HCT116 (cell line): ENCODE data around the gene EVI5L. TPM values are rescaled to one million over a fixed set of nuclear protein-coding genes. Genes with fewer than 3 reads are reported as not detected.

Source experiments
- ATAC-seq: fragments of 200-7000 bp; cut with Tn5 transposase; 2 replicates; pipeline ENCODE4 v1.9.1; 2020; ENCODE audit warnings: mild to moderate bottlenecking, moderate library complexity
- BruUV-seq: library from RNA; stranded (reverse); fragments of 400-500 nt; replicated peaks from 2 replicates; lab custom pipeline; 2021; lab: Mats Ljungman, UMichigan
- CTCF ChIA-PET: fragments of 300-600 bp; sonication (Branson Sonifier 250); formaldehyde crosslinking; loops from one replicate; lab custom pipeline; 2021; ENCODE audit warnings: antibody characterized with exemption; lab: Charles Lee
- POLR2A ChIA-PET: fragments of 300-600, 350-600 bp; sonication (Branson Sonifier 250); formaldehyde crosslinking; loops from one replicate; lab custom pipeline; 2021; ENCODE audit warnings: antibody characterized with exemption; lab: Charles Lee
- RAD21 ChIA-PET, 2 experiments: fragments of 300-600 bp; sonication (Branson Sonifier 250); formaldehyde crosslinking; loops; one replicate each; lab custom pipeline; 2023; ENCODE audit warnings: low total read pairs in 2 of 2; ENCODE audit not compliant: uncharacterized antibody in 2 of 2, unreplicated experiment in 2 of 2, low non-redundant PET in 1 of 2; lab: Charles Lee
- DNase-seq: peaks from one replicate; pipeline ENCODE4 v3.0.0-alpha.2; 2010; ENCODE audit warnings: low read depth, low spot score
- H2AFZ ChIP-seq: fragments of 200-600 bp; shearing (Covaris generic), sonication (generic); 2 replicates; pipeline ENCODE4 v1.6.1; 2017; ENCODE audit warnings: low read depth, mixed run types, mixed read lengths, antibody characterized with exemption, low read length; ENCODE audit not compliant: poor library complexity, severe bottlenecking
- H3K27ac ChIP-seq: 2 replicates; pipeline ENCODE4 v1.5.1; 2012; ENCODE audit warnings: low read depth, low read length
- H3K27me3 ChIP-seq: fragments of 200-600 bp; sonication (generic); 2 replicates; pipeline ENCODE4 v1.6.1; 2016; ENCODE audit warnings: mixed run types, low read length, mixed read lengths; ENCODE audit not compliant: insufficient read depth
- H3K36me3 ChIP-seq, 2 experiments: fragments of 200-500 bp in 1 of 2; fragments of 200-600 bp in 1 of 2; sonication (Bioruptor generic) in 1 of 2; sonication (generic) in 1 of 2; 2 replicates each; pipeline versions ENCODE4 v1.5.1 to v1.6.1; 2014 to 2016; ENCODE audit warnings: low read length in 2 of 2, inconsistent platforms in 1 of 2, mixed read lengths in 1 of 2, mixed run types in 1 of 2; ENCODE audit not compliant: insufficient read depth in 2 of 2, control insufficient read depth in 1 of 2
- H3K4me1 ChIP-seq, 2 experiments: fragments of 200-600 bp in 1 of 2; sonication (generic) in 1 of 2; 2 replicates each; pipeline versions ENCODE4 v1.5.1 to v1.6.1; 2012 to 2017; ENCODE audit warnings: low read length in 2 of 2, inconsistent platforms in 1 of 2, mild to moderate bottlenecking in 1 of 2, mixed read lengths in 1 of 2, mixed run types in 1 of 2, moderate library complexity in 1 of 2; ENCODE audit not compliant: insufficient read depth in 2 of 2, control insufficient read depth in 1 of 2
- H3K4me2 ChIP-seq: fragments of 200-600 bp; sonication (generic); 2 replicates; pipeline ENCODE4 v1.6.1; 2017; ENCODE audit warnings: mixed run types, low read length, mixed read lengths
- H3K4me3 ChIP-seq, 2 experiments: fragments of 200-600 bp in 1 of 2; sonication (generic) in 1 of 2; replicated peaks in 1 of 2; 2 replicates each; pipeline ENCODE4 v1.5.1; 2011 to 2016; ENCODE audit warnings: low read length in 2 of 2, control low read depth in 1 of 2, low read depth in 1 of 2, mild to moderate bottlenecking in 1 of 2, mixed read lengths in 1 of 2, mixed run types in 1 of 2
- H3K79me2 ChIP-seq: fragments of 200-600 bp; sonication (generic); 2 replicates; pipeline ENCODE4 v1.6.1; 2017; ENCODE audit warnings: mild to moderate bottlenecking, mixed run types, low read length, moderate library complexity, mixed read lengths; ENCODE audit not compliant: insufficient read depth
- H3K9ac ChIP-seq: fragments of 200-600 bp; sonication (generic); 2 replicates; pipeline ENCODE4 v1.6.1; 2016; ENCODE audit warnings: low read length, mixed read lengths
- H3K9me2 ChIP-seq: fragments of 200-600 bp; sonication (generic), shearing (Covaris generic); 2 replicates; pipeline ENCODE4 v1.6.1; 2017; ENCODE audit warnings: mixed run types, mild to moderate bottlenecking, moderate library complexity; ENCODE audit not compliant: insufficient read depth
- H3K9me3 ChIP-seq, 2 experiments: fragments of 200-500 bp in 1 of 2; fragments of 200-600 bp in 1 of 2; sonication (Bioruptor generic) in 1 of 2; sonication (generic) in 1 of 2; 2 replicates each; pipeline ENCODE4 v1.6.1; 2014 to 2017; ENCODE audit warnings: low read length in 2 of 2, mixed read lengths in 2 of 2, inconsistent platforms in 1 of 2, low read depth in 1 of 2, mild to moderate bottlenecking in 1 of 2, mixed run types in 1 of 2, moderate library complexity in 1 of 2; ENCODE audit not compliant: control insufficient read depth in 1 of 2, insufficient read depth in 1 of 2
- H4K20me1 ChIP-seq: fragments of 200-600 bp; sonication (generic), shearing (Covaris generic); 2 replicates; pipeline ENCODE4 v1.6.1; 2017; ENCODE audit warnings: mixed run types, mild to moderate bottlenecking, moderate library complexity; ENCODE audit not compliant: insufficient read depth
- CEBPB ChIP-seq: IDR thresholded peaks from 2 replicates; pipeline ENCODE4 v1.6.1; 2012; ENCODE audit warnings: low read depth
- EGR1 ChIP-seq: IDR thresholded peaks from 2 replicates; pipeline ENCODE4 v1.6.1; 2012; ENCODE audit warnings: low read depth
- ELF1 ChIP-seq: IDR thresholded peaks from 2 replicates; pipeline ENCODE4 v1.6.1; 2012; ENCODE audit warnings: low read depth, borderline replicate concordance
- EZH2 ChIP-seq: fragments of 200-600 bp; sonication (generic); IDR thresholded peaks from 2 replicates; pipeline ENCODE4 v1.6.1; 2017; ENCODE audit warnings: antibody characterized with exemption, mixed run types
- RAD21 ChIP-seq: IDR thresholded peaks from 2 replicates; pipeline ENCODE4 v1.6.1; 2012; ENCODE audit warnings: low read depth, mild to moderate bottlenecking
- SP1 ChIP-seq: IDR thresholded peaks from 2 replicates; pipeline ENCODE4 v1.6.1; 2012; ENCODE audit warnings: low read depth
- ZFX ChIP-seq: fragments of 450-650 bp; IDR thresholded peaks from 2 replicates; pipeline ENCODE4 v1.6.1; 2017
- intact Hi-C: fragments of 100-400 bp; cut with micrococcal nuclease; formaldehyde crosslinking; loops from 2 replicates; pipeline ENCODE4 v1.10.0; 2022
- total RNA-seq: library from RNA; stranded (reverse); gene quantifications from one replicate; pipeline ENCODE4 v1.2.1, GENCODE V29; 2021; ENCODE audit not compliant: unreplicated experiment
- TF ChIP-seq, protein P1 (sequence below), 3 experiments: fragments of 200-600 bp in 1 of 3; sonication (generic) in 1 of 3; IDR thresholded peaks in 2 of 3; conservative IDR thresholded peaks in 1 of 3; 2 replicates each; pipeline ENCODE4 v1.5.1; 2012 to 2017; ENCODE audit warnings: low read depth in 2 of 3, low read length in 2 of 3, antibody characterized with exemption in 1 of 3, borderline replicate concordance in 1 of 3, control low read depth in 1 of 3, mild to moderate bottlenecking in 1 of 3, mixed read lengths in 1 of 3, mixed run types in 1 of 3, moderate library complexity in 1 of 3; ENCODE audit not compliant: insufficient read depth in 1 of 3
- TF ChIP-seq, protein P2 (sequence below): IDR thresholded peaks from 2 replicates; pipeline ENCODE4 v1.6.1; 2012

EVI5L gene
- total RNA-seq, 1 experiment from 2014 or later: 15.0 TPM

GRCh38 chr19:7877249-7877836, 47.3 kb downstream of the EVI5L start (continued):
- TF ChIP-seq, protein P1, sequence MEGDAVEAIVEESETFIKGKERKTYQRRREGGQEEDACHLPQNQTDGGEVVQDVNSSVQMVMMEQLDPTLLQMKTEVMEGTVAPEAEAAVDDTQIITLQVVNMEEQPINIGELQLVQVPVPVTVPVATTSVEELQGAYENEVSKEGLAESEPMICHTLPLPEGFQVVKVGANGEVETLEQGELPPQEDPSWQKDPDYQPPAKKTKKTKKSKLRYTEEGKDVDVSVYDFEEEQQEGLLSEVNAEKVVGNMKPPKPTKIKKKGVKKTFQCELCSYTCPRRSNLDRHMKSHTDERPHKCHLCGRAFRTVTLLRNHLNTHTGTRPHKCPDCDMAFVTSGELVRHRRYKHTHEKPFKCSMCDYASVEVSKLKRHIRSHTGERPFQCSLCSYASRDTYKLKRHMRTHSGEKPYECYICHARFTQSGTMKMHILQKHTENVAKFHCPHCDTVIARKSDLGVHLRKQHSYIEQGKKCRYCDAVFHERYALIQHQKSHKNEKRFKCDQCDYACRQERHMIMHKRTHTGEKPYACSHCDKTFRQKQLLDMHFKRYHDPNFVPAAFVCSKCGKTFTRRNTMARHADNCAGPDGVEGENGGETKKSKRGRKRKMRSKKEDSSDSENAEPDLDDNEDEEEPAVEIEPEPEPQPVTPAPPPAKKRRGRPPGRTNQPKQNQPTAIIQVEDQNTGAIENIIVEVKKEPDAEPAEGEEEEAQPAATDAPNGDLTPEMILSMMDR (IDR thresholded peaks at IDR 0.05 in 2 of 3, conservative IDR thresholded peaks at IDR 0.05 in 1 of 3; ENCODE audit: borderline replicate concordance in 1 of 3, insufficient read depth in 1 of 3, low read depth in 2 of 3, low read length in 2 of 3): no peak
- TF ChIP-seq ELF1 (no peak), EGR1 (no peak), CEBPB (no peak)
- TF ChIP-seq, protein P2, sequence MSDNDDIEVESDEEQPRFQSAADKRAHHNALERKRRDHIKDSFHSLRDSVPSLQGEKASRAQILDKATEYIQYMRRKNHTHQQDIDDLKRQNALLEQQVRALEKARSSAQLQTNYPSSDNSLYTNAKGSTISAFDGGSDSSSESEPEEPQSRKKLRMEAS: no peak
- TF ChIP-seq, all 23 proteins: peak for 0

DNA sequence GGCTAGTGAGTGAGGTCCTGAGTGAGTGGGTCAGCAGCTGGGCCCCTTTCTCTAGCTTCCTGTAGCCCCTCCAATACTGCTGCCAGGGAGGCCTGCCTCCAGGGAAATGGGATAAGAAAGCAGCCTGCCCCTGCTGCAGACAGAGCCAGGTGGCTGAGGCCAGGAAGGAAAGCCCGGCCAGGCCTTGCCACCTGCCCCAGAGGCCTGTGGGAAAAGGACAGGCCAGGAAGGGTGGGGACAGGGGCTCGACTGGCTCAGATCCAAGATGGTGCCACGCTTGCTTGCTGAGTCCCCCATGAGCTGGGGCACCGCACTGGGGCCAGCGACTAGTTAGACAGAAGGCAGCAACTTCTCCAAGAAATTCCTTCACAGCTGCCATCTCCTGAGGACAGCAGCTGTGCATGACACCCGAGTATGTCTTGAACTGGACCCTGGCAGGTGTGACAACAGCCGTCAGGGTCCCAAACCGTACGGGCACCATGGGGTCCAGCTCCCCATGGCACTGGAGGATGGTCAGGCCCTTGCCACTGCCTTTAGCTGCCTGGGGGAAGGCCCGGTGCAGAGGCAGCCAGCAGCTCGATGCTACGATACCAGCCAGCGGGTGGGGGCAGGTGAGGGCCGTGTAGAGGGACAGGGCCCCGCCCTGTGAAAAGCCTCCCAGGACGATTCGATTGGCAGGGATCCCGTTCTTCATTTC, 49.2 kb downstream of the EVI5L start:
- H3K4me1 ChIP-seq: peaks cover 4 to 15% of the 10 kb centered on the region in 2 experiments; a peak in 3 of 4 replicates
- ATAC-seq: no peak
- H3K9me2 ChIP-seq: no peaks in the 10 kb centered on the region
- no peak for DNase-seq
- no peak overlapping the region for H3K4me2 ChIP-seq
- H3K9me3 ChIP-seq: no peaks in the 10 kb centered on the region
- H3K79me2 ChIP-seq: no peaks in the 10 kb centered on the region
- no peak overlapping the region; the same call in 1 of the 2 replicates for H3K27ac ChIP-seq
- CTCF ChIA-PET: interaction anchor here (1.2 kb wide), 1 partner anchor 10 kb away, joined by 7 read pairs; no protein-coding TSS in a partner anchor
- intact Hi-C loops: no loop called here
- BruUV-seq: no TSS peak
- H3K36me3 ChIP-seq: no peaks in the 10 kb centered on the region
- no peaks in the 10 kb centered on the region for H3K27me3 ChIP-seq
- H3K9ac ChIP-seq: no peak overlapping the region
- TF ChIP-seq SP1: no peak
- TF ChIP-seq RAD21: no peak
- no peak for TF ChIP-seq EZH2
- no peak; the same call in 1 of the 2 replicates for TF ChIP-seq ZFX
- TF ChIP-seq, protein P2: no peak
- TF ChIP-seq, protein P1 (IDR thresholded peaks at IDR 0.05 in 2 of 3, conservative IDR thresholded peaks at IDR 0.05 in 1 of 3; ENCODE audit: borderline replicate concordance in 1 of 3, insufficient read depth in 1 of 3, low read depth in 2 of 3, low read length in 2 of 3): no peak
- RAD21 ChIA-PET: no interaction called here
- no peak overlapping the region for H2AFZ ChIP-seq
- POLR2A ChIA-PET: no interaction called here
- no peaks in the 10 kb centered on the region for H4K20me1 ChIP-seq
- H3K4me3 ChIP-seq: no peak overlapping the region
